ENCODE data around the gene WDR27.

Gene WDR27

GRCh38 chr6:169668203-169668847 lies 33.5 kb downstream of the WDR27 start:
- ChIA-PET CTCF (interaction anchor here (0.7 kb wide), 1 partner anchor 510 kb away, joined by 3 read pairs; no protein-coding TSS in a partner anchor), POLR2A (no interaction called here)
- TF ChIP-seq ZNF48 (tag by site-specific recombination; IDR thresholded peaks at IDR 0.05) (no peak), ZFP37 (tag by site-specific recombination; IDR thresholded peaks at IDR 0.05) (no peak), ZSCAN30 (tag by site-specific recombination; IDR thresholded peaks at IDR 0.05) (no peak), ZNF701 (tag by site-specific recombination; IDR thresholded peaks at IDR 0.05) (no peak), HOXA7 (CRISPR knock-in tag; IDR thresholded peaks at IDR 0.05; ENCODE audit: borderline replicate concordance) (no peak), SP7 (tag by site-specific recombination; IDR thresholded peaks at IDR 0.05) (no peak), SP3 (tag by site-specific recombination; IDR thresholded peaks at IDR 0.05) (no peak)
- Histone ChIP-seq H3K4me1 (ENCODE audit: control insufficient read depth, insufficient read depth, low read length) (no peaks in the 10 kb centered on the region), H3K9me3 (ENCODE audit: control insufficient read depth, insufficient read depth, low read depth, low read length) (no peaks in the 10 kb centered on the region), H3K4me3 (ENCODE audit: low read depth, low read length) (no peak overlapping the region), H3K27ac (ENCODE audit: extremely low read depth, low read depth, low read length) (no peak overlapping the region), H3K36me3 (ENCODE audit: control insufficient read depth in 2 of 2, insufficient read depth in 1 of 2, low read length in 2 of 2) (peaks cover 0 to 90% of the 10 kb centered on the region in 2 experiments; a peak in 1 of 3 replicates)

GRCh38 chr6:169667716-169668115 lies 34.1 kb downstream of the WDR27 start:
- CTCF ChIA-PET = no interaction called here

GRCh38 chr6:169666441-169666840 lies 35.4 kb downstream of the WDR27 start:
- CTCF ChIA-PET = no interaction called here
- POLR2A ChIA-PET = no interaction called here
- TF ChIP-seq ZNF707 (tag by site-specific recombination; IDR thresholded peaks at IDR 0.05) (no peak), ZNF114 (tag by site-specific recombination; IDR thresholded peaks at IDR 0.05) (no peak), ZNF211 (tag by site-specific recombination; IDR thresholded peaks at IDR 0.05; ENCODE audit: low read depth) (no peak)

More at GRCh38 chr6:169667716-169668115, 34.1 kb downstream of the WDR27 start:
- POLR2A ChIA-PET = no interaction called here
- no peak for TF ChIP-seq ZNF324 (tag by site-specific recombination; IDR thresholded peaks at IDR 0.05)
- TF ChIP-seq ZNF16 (tag by site-specific recombination; IDR thresholded peaks at IDR 0.05; ENCODE audit: low read depth) = no peak
- TF ChIP-seq ZEB2 (tag by site-specific recombination; IDR thresholded peaks at IDR 0.05) = no peak
- no peak for TF ChIP-seq KLF8 (tag by site-specific recombination; IDR thresholded peaks at IDR 0.05)
- TF ChIP-seq ZNF510 (tag by site-specific recombination; IDR thresholded peaks at IDR 0.05; ENCODE audit: insufficient replicate concordance) = no peak
- no peak for TF ChIP-seq ZNF658 (tag by site-specific recombination; IDR thresholded peaks at IDR 0.05)
- no peak for TF ChIP-seq ZNF623 (tag by site-specific recombination; IDR thresholded peaks at IDR 0.05)
- TF ChIP-seq ZNF501 (tag by site-specific recombination; IDR thresholded peaks at IDR 0.05) = no peak
- H3K4me1 ChIP-seq (ENCODE audit: control insufficient read depth, insufficient read depth, low read length) = no peaks in the 10 kb centered on the region
- H3K4me3 ChIP-seq (ENCODE audit: low read depth, low read length) = no peak overlapping the region
- H3K36me3 ChIP-seq (ENCODE audit: control insufficient read depth in 2 of 2, insufficient read depth in 1 of 2, low read length in 2 of 2) = peaks cover 0 to 92% of the 10 kb centered on the region in 2 experiments; a peak in 1 of 3 replicates
- H3K27ac ChIP-seq (ENCODE audit: extremely low read depth, low read depth, low read length) = no peak overlapping the region
- no peaks in the 10 kb centered on the region for H3K9me3 ChIP-seq (ENCODE audit: control insufficient read depth, insufficient read depth, low read depth, low read length)

GRCh38 chr6:169665289-169665688 lies 36.5 kb downstream of the WDR27 start:
- Histone ChIP-seq H3K36me3 (ENCODE audit: control insufficient read depth in 2 of 2, insufficient read depth in 1 of 2, low read length in 2 of 2) (peaks cover 0 to 91% of the 10 kb centered on the region in 2 experiments; a peak in 1 of 3 replicates), H3K4me3 (ENCODE audit: low read depth, low read length) (no peak overlapping the region), H3K9me3 (ENCODE audit: control insufficient read depth, insufficient read depth, low read depth, low read length) (no peaks in the 10 kb centered on the region), H3K4me1 (ENCODE audit: control insufficient read depth, insufficient read depth, low read length) (no peaks in the 10 kb centered on the region), H3K27ac (ENCODE audit: extremely low read depth, low read depth, low read length) (no peak overlapping the region)
- ChIA-PET POLR2A (no interaction called here), CTCF (no interaction called here)
- TF ChIP-seq GLI4 (tag by site-specific recombination; IDR thresholded peaks at IDR 0.05) (no peak), ZNF549 (tag by site-specific recombination; IDR thresholded peaks at IDR 0.05) (no peak), ZNF514 (tag by site-specific recombination; IDR thresholded peaks at IDR 0.05) (no peak), ZFP41 (tag by site-specific recombination; IDR thresholded peaks at IDR 0.05; ENCODE audit: borderline replicate concordance) (no peak), ZBTB8A (tag by site-specific recombination; IDR thresholded peaks at IDR 0.05) (no peak), ZNF776 (tag by site-specific recombination; IDR thresholded peaks at IDR 0.05; ENCODE audit: borderline replicate concordance) (no peak), OSR2 (tag by site-specific recombination; IDR thresholded peaks at IDR 0.05) (no peak), ZNF707 (tag by site-specific recombination; IDR thresholded peaks at IDR 0.05) (no peak), ZNF416 (tag by site-specific recombination; IDR thresholded peaks at IDR 0.05) (no peak), ZNF202 (tag by site-specific recombination; IDR thresholded peaks at IDR 0.05; ENCODE audit: borderline replicate concordance) (no peak), ZNF350 (tag by site-specific recombination; IDR thresholded peaks at IDR 0.05) (no peak), ZNF529 (tag by site-specific recombination; IDR thresholded peaks at IDR 0.05; ENCODE audit: insufficient replicate concordance) (no peak), KLF8 (tag by site-specific recombination; IDR thresholded peaks at IDR 0.05) (no peak)

More at GRCh38 chr6:169666441-169666840, 35.4 kb downstream of the WDR27 start:
- peaks cover 0 to 91% of the 10 kb centered on the region in 2 experiments; a peak in 1 of 3 replicates for H3K36me3 ChIP-seq (ENCODE audit: control insufficient read depth in 2 of 2, insufficient read depth in 1 of 2, low read length in 2 of 2)
- no peaks in the 10 kb centered on the region for H3K9me3 ChIP-seq (ENCODE audit: control insufficient read depth, insufficient read depth, low read depth, low read length)
- H3K4me3 ChIP-seq (ENCODE audit: low read depth, low read length) = no peak overlapping the region
- H3K27ac ChIP-seq (ENCODE audit: extremely low read depth, low read depth, low read length) = no peak overlapping the region
- H3K4me1 ChIP-seq (ENCODE audit: control insufficient read depth, insufficient read depth, low read length) = no peaks in the 10 kb centered on the region

Data from HEK293 (cell line).